Fibroblast of lung (primary cell): ENCODE results near the gene GPC6.

ENCODE experiments used
- EZH2 ChIP-seq: IDR thresholded peaks from 2 replicates; pipeline ENCODE4 v1.5.1; 2012; ENCODE audit warnings: low read length, control low read depth, mild to moderate bottlenecking; ENCODE audit errors: missing control alignments
- TF ChIP-seq, protein P1 (sequence below), 2 donors: IDR thresholded peaks in 1 of 2; conservative IDR thresholded peaks in 1 of 2; 1 replicate in 1 of 2; 2 replicates in 1 of 2; pipeline ENCODE4 v1.5.1; 2011 to 2012; ENCODE audit warnings: low read length in 2 of 2, control low read depth in 1 of 2, inconsistent platforms in 1 of 2, low read depth in 1 of 2, mild to moderate bottlenecking in 1 of 2

DNA sequence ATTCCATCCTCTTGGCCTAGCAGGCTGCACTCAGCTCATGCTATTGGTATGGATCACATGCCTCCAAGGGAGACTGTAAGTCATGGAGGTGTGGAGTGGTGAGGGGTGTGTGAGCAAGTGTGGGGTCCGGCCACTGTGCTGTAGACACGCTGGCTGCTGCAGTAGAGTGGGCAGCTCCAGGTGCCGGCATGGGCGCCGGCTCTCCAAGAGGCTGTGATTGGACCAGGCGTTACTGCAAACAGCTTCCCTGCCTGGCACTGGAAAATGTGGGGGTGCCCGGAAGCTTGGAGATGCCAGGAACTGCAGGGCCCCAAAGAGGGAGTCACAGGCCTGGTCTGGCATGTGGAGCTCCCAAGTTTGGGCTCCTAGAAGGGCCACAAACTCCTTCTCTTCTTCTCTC is 245.7 kb downstream of the GPC6 start:
- TF ChIP-seq, protein P1, sequence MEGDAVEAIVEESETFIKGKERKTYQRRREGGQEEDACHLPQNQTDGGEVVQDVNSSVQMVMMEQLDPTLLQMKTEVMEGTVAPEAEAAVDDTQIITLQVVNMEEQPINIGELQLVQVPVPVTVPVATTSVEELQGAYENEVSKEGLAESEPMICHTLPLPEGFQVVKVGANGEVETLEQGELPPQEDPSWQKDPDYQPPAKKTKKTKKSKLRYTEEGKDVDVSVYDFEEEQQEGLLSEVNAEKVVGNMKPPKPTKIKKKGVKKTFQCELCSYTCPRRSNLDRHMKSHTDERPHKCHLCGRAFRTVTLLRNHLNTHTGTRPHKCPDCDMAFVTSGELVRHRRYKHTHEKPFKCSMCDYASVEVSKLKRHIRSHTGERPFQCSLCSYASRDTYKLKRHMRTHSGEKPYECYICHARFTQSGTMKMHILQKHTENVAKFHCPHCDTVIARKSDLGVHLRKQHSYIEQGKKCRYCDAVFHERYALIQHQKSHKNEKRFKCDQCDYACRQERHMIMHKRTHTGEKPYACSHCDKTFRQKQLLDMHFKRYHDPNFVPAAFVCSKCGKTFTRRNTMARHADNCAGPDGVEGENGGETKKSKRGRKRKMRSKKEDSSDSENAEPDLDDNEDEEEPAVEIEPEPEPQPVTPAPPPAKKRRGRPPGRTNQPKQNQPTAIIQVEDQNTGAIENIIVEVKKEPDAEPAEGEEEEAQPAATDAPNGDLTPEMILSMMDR (conservative IDR thresholded peaks at IDR 0.05 in 1 of 2, IDR thresholded peaks at IDR 0.05 in 1 of 2; ENCODE audit: low read depth in 1 of 2, low read length in 2 of 2), result no peak
- no peak for TF ChIP-seq EZH2
